NT2/D1 (cell line): ENCODE data around the gene CELF4.

Experiments
- YY1 ChIP-seq: IDR thresholded peaks from 2 replicates; pipeline ENCODE4 v1.6.1; 2011; ENCODE audit not compliant: insufficient read length, insufficient read depth
- ZNF274 ChIP-seq: IDR thresholded peaks from 2 replicates; pipeline ENCODE4 v1.6.1; 2011; ENCODE audit warnings: mild to moderate bottlenecking, low read depth, low read length

- no peak for TF ChIP-seq ZNF274
- TF ChIP-seq YY1, result no peak
Observed at GRCh38 chr18:37385846-37386778, 179.5 kb downstream of the CELF4 start.
